NCI-H510A (cell line): Measurements from ENCODE around the gene RFFL.
"Not testable (repeated sequence)": the region's sequence is repeated elsewhere in the genome, so short reads cannot be mapped to it uniquely, and the experiment has no call there.

Experiments
- DNase-seq: peaks from one replicate; lab custom pipeline; 2025; lab: John Stamatoyannopoulos, UW

Gene RFFL

GRCh38 chr17:35002876-35003551 is 60.5 kb downstream of the RFFL start:
- no peak for DNase-seq

GRCh38 chr17:35001549-35001948 is 62.0 kb downstream of the RFFL start:
- no peak for DNase-seq

GRCh38 chr17:35000965-35001364 is 62.5 kb downstream of the RFFL start:
- not testable (repeated sequence) for DNase-seq

GRCh38 chr17:34999456-34999855 is 64.1 kb downstream of the RFFL start:
- no peak for DNase-seq

GRCh38 chr17:34998205-34998604 is 65.3 kb downstream of the RFFL start:
- DNase-seq: peak; percentile 12

- no peak for DNase-seq
Measured at GRCh38 chr17:34997355-34997862, 66.1 kb downstream of the RFFL start.

GRCh38 chr17:34996422-34997285 is 66.9 kb downstream of the RFFL start:
- DNase-seq: no peak

- no peak for DNase-seq
Measured at GRCh38 chr17:34993031-34993430, 70.5 kb downstream of the RFFL start.

GRCh38 chr17:34991606-34992005 is 71.9 kb downstream of the RFFL start:
- no peak for DNase-seq

GRCh38 chr17:34990921-34991365 is 72.6 kb downstream of the RFFL start:
- no peak for DNase-seq

- no peak for DNase-seq
Measured at GRCh38 chr17:34989473-34989872, 74.0 kb downstream of the RFFL start.

- DNase-seq: no peak
Measured at GRCh38 chr17:34988644-34989043, 74.9 kb downstream of the RFFL start.

GRCh38 chr17:34987232-34987631 is 76.3 kb downstream of the RFFL start:
- no peak for DNase-seq

- DNase-seq: no peak
Measured at GRCh38 chr17:34981538-34982241, 81.8 kb downstream of the RFFL start.

GRCh38 chr17:34980681-34981537 is 82.6 kb downstream of the RFFL start:
- DNase-seq: peak; percentile 51

GRCh38 chr17:34980353-34980680 is 83.2 kb downstream of the RFFL start, which contains the start of gene LIG3:
Gene LIG3, plus strand, starts transcription at chr17:34980512. Its CDS starts 2,494 bp downstream, at chr17:34983006.
- peak; percentile 80 for DNase-seq

- peak; percentile 8 for DNase-seq
Measured at GRCh38 chr17:34979650-34980352, 83.7 kb downstream of the RFFL start.

- DNase-seq: no peak
Measured at GRCh38 chr17:34979153-34979552, 84.4 kb downstream of the RFFL start.

- no peak for DNase-seq
Measured at GRCh38 chr17:34974794-34975785, 88.4 kb downstream of the RFFL start.

- DNase-seq: no peak
Measured at GRCh38 chr17:34974179-34974578, 89.3 kb downstream of the RFFL start.
